GM15510 (cell line): ENCODE results near the gene BRSK1.

Experiments
- POLR2A ChIP-seq: IDR thresholded peaks from 3 replicates; pipeline ENCODE4 v1.6.1; 2011; ENCODE audit warnings: borderline replicate concordance; ENCODE audit not compliant: insufficient read length; ENCODE audit errors: extremely low read depth

BRSK1 gene

DNA sequence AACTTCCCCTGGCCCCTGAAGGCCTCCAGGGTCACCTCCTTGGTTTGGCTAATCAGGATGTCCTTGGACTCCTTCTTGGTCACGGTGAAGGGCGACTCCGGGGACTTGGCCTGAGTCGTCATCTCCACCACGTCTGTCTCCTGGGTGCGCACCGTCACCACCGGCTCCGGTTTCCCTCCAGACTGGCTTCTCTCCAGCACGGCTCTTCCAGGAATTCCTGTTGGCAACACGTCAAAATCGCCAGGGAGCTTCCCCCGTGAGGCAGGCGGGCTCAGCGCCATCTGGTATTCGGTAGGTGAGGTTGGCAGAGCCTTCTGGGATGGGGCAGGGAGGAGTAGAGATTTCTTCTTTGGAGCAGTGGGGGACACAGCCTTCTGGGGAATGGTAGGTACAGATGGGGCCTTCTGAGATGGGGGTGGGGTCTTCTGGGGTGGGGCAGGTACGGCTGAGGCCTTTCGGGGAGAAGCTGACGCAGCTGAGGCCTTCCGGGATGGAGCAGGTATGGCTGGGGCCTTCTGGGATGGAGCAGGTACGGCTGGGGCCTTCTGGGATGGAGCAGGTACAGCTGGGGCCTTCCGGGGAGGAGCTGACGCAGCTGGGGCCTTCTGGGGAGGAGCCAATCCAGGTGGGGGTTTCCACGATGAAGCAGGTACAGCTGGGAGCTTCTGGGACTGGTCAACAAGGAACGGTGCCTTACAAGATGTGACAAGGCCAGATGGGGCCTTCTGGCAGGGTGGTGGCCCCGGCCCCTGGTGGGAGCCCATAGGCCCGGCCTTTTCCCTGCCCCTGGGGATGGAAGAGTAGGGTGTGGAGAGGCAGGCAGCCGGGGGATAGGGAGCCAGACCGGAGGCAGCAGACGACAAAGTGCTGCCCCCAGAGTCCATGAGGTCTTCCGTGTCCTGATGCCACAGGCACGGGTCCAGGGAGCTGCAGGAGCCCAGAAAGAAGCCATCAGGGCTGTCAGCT, 75.4 kb downstream of the BRSK1 start:
- TF ChIP-seq POLR2A: no peak

GRCh38 chr19:55360902-55361301, 77.1 kb downstream of the BRSK1 start:
- TF ChIP-seq POLR2A: no peak
